A549 (cell line): ENCODE measurements around the gene DSCAML1. TPM values are rescaled to one million over a fixed set of nuclear protein-coding genes. Genes with fewer than 3 reads are reported as not detected.

ENCODE experiments used
- ATAC-seq, 2 experiments: fragments of 200-7000 bp in 1 of 2; fragments of >200 bp in 1 of 2; cut with Nextera tagmentation in 1 of 2; cut with Tn5 transposase in 1 of 2; 3 replicates each; pipeline versions ENCODE4 v1.8.0 to v1.9.1; 2018 to 2020; ENCODE audit warnings: mild to moderate bottlenecking in 1 of 2, moderate library complexity in 1 of 2
- CTCF ChIA-PET: fragments of 300-600 bp; sonication (Branson Sonifier 250); formaldehyde crosslinking; extraction: SDS; loops from one replicate; lab custom pipeline; 2021; ENCODE audit warnings: antibody characterized with exemption, inconsistent platforms; lab: Yijun Ruan, JAX
- POLR2A ChIA-PET: fragments of 350-600 bp; formaldehyde crosslinking; extraction: SDS; loops from one replicate; lab custom pipeline; 2021; ENCODE audit warnings: antibody characterized with exemption, inconsistent platforms; lab: Yijun Ruan, JAX
- DNase-seq, 2 experiments: peaks; one replicate each; pipeline versions ENCODE4 v3.0.0 to v3.0.0-alpha.2; 2011 to 2016; ENCODE audit warnings: low read depth in 1 of 2, low spot score in 1 of 2
- FAIRE-seq: peaks from 2 replicates; lab custom pipeline; 2011; peaks lifted over from hg19 to GRCh38; lab: Jason Lieb, UNC
- H3K27ac ChIP-seq, 2 experiments: fragments of >200 bp; sonication (Bioruptor Twin); formaldehyde crosslinking; 3 replicates each; pipeline ENCODE4 v1.5.1; 2016 to 2017
- H3K4me1 ChIP-seq: fragments of >200 bp; sonication (Bioruptor Twin); formaldehyde crosslinking; 3 replicates; pipeline ENCODE4 v1.6.1; 2016
- H3K4me2 ChIP-seq: fragments of >200 bp; sonication (Bioruptor Twin); formaldehyde crosslinking; 3 replicates; pipeline ENCODE4 v1.6.1; 2016
- H3K4me3 ChIP-seq: fragments of >200 bp; sonication (Bioruptor Twin); formaldehyde crosslinking; 3 replicates; pipeline ENCODE4 v1.5.1; 2016
- H3K9me3 ChIP-seq: fragments of >200 bp; sonication (Bioruptor Twin); formaldehyde crosslinking; 3 replicates; pipeline ENCODE4 v1.6.1; 2016
- BHLHE40 ChIP-seq: IDR thresholded peaks from 2 replicates; pipeline ENCODE4 v1.6.1; 2012; ENCODE audit warnings: low read depth, low read length, inconsistent platforms
- CHD2 ChIP-seq: fragments of 150-350 bp; IDR thresholded peaks from 2 replicates; pipeline ENCODE4 v1.6.1; 2014; ENCODE audit warnings: low read length; ENCODE audit not compliant: partially characterized antibody
- EP300 ChIP-seq, 2 experiments: fragments of >200 bp; sonication (Bioruptor Twin); formaldehyde crosslinking; IDR thresholded peaks; 2 replicates in 1 of 2; 3 replicates in 1 of 2; pipeline ENCODE4 v1.6.1; 2016 to 2017
- FOSB ChIP-seq: fragments of 250-450 bp; sonication (Bioruptor Pico); IDR thresholded peaks from 2 replicates; pipeline ENCODE4 v1.5.0; 2020; ENCODE audit warnings: mild to moderate bottlenecking, moderate library complexity
- HDAC2 ChIP-seq: fragments of 200-600 bp; sonication (generic); IDR thresholded peaks from 2 replicates; pipeline ENCODE4 v1.6.1; 2016
- HES2 ChIP-seq: fragments of >200 bp; sonication (Bioruptor Twin); formaldehyde crosslinking; IDR thresholded peaks from 2 replicates; pipeline ENCODE4 v1.6.1; 2016
- HEYL ChIP-seq: fragments of 250-450 bp; sonication (Bioruptor Pico); IDR thresholded peaks from 2 replicates; pipeline ENCODE4 v1.8.0; 2021; ENCODE audit warnings: mild to moderate bottlenecking, moderate library complexity
- HOXA7 ChIP-seq: fragments of 250-450 bp; sonication (Bioruptor Pico); IDR thresholded peaks from 2 replicates; pipeline ENCODE4 v1.5.0; 2020; ENCODE audit warnings: mild to moderate bottlenecking, moderate library complexity
- JUNB ChIP-seq: fragments of >200 bp; sonication (Bioruptor Twin); formaldehyde crosslinking; IDR thresholded peaks from 2 replicates; pipeline ENCODE4 v1.6.1; 2016
- KDM1A ChIP-seq: fragments of 200-600 bp; sonication (generic); IDR thresholded peaks from 2 replicates; pipeline ENCODE4 v1.6.1; 2016; ENCODE audit warnings: low read depth, mild to moderate bottlenecking
- NFE2L2 ChIP-seq: fragments of 150-350 bp; conservative IDR thresholded peaks from 2 replicates; pipeline ENCODE4 v1.6.1; 2014; ENCODE audit warnings: low read length
- NR3C1 ChIP-seq: fragments of >200 bp; sonication (Bioruptor Twin); formaldehyde crosslinking; IDR thresholded peaks from 3 replicates; pipeline ENCODE4 v1.6.1; 2017
- POLR2A ChIP-seq: IDR thresholded peaks from 2 replicates; pipeline ENCODE4 v1.6.1; 2012; ENCODE audit warnings: mild to moderate bottlenecking, low read length
- POLR2AphosphoS2 ChIP-seq: conservative IDR thresholded peaks from 2 replicates; pipeline ENCODE4 v1.6.1; 2012; ENCODE audit warnings: low read length, improper control_type of control experiment, inconsistent platforms
- RCOR1 ChIP-seq: fragments of 150-350 bp; IDR thresholded peaks from 2 replicates; pipeline ENCODE4 v1.6.1; 2014; ENCODE audit warnings: antibody characterized with exemption, low read length, low read depth
- REST ChIP-seq: fragments of 200-600 bp; sonication (generic); IDR thresholded peaks from 2 replicates; pipeline ENCODE4 v1.6.1; 2016; ENCODE audit warnings: antibody characterized with exemption, mild to moderate bottlenecking, moderate library complexity
- TP53 ChIP-seq: fragments of 250-450 bp; sonication (Bioruptor Pico); IDR thresholded peaks from 2 replicates; pipeline ENCODE4 v1.5.0; 2021; ENCODE audit warnings: mild to moderate bottlenecking, moderate library complexity
- ZC3H11A ChIP-seq: fragments of 450-650 bp; IDR thresholded peaks from 2 replicates; pipeline ENCODE4 v1.6.1; 2014; ENCODE audit warnings: antibody characterized with exemption, mild to moderate bottlenecking
- ZNF302 ChIP-seq: fragments of 250-450 bp; sonication (Bioruptor Pico); IDR thresholded peaks from 2 replicates; pipeline ENCODE4 v1.9.0; 2021; ENCODE audit warnings: inconsistent platforms, mild to moderate bottlenecking, moderate library complexity
- WGBS: methylation state at CpG from one replicate; pipeline ENCODE4 v1.1.6; 2017; ENCODE audit errors: missing lambda C conversion rate; 5-methylcytosine and 5-hydroxymethylcytosine counted together
- polyA plus RNA-seq, 4 experiments: library from polyadenylated mRNA; depleted of rRNA in 3 of 4; stranded (reverse); fragments of >200 nt; fragmentation: RNase III in 1 of 4; extraction: RNeasy Plus Mini Kit Qiagen cat#74134 plus additional on column Dnase treatment in 1 of 4; gene quantifications; 2 replicates in 3 of 4; 3 replicates in 1 of 4; pipeline ENCODE4 v1.2.3, GENCODE V29; 2011 to 2017
- TF ChIP-seq, protein P1 (sequence below): fragments of >200 bp; sonication (Bioruptor Twin); formaldehyde crosslinking; IDR thresholded peaks from 3 replicates; pipeline ENCODE4 v1.5.1; 2016
- TF ChIP-seq, protein P2 (sequence below): IDR thresholded peaks from 2 replicates; pipeline ENCODE4 v1.6.1; 2012
- TF ChIP-seq, protein P3 (sequence below): IDR thresholded peaks from 2 replicates; pipeline ENCODE4 v1.6.1; 2012

Gene DSCAML1
- polyA plus RNA-seq, 2 of the 4 experiments (the other 2 are of a cell fraction), result 0.12 to 0.31 TPM

DNA sequence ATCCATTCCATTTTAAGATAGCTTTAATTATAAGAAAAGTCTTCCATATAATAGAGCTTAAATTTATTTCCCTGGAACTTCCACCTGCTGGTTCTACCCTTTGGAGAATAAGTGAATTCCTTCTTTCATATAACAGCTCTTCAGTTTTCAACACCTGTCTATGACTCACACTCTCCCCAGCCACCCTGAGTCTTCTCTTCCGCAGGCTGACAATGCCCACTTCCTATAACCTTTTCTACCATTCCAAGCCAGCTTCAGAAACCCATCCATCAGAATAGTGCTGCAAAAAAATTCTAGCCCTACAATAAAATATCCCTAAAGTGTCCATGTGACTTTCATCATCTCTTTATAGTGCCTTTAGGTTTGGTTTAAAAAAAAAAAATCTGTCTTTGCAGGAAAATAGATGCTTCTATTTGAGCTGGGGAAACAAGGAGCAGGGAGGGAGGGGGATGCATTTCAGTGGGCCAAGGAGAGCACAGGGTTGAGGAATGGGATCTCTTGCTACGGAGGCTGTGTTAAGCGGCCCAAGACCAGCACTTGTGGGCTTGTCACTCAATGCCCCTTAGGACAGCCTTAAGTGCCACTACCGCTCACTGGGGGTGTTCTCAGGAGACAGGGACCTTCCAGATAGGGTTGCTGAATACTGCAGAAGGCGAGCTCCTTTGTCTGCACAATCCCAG is 178.6 kb downstream of the DSCAML1 start:
- ChIA-PET POLR2A (no interaction called here), CTCF (interaction anchor here (0.9 kb wide), 1 partner anchor 192 kb away, joined by 3 read pairs; no protein-coding TSS in a partner anchor)
- Histone ChIP-seq H3K9me3 (0 out of 3 replicates have a peak, but pooled peaks cover 2% of the 10 kb centered on the region), H3K4me2 (no peak overlapping the region), H3K4me3 (no peak overlapping the region), H3K27ac (no peak overlapping the region), H3K4me1 (no peaks in the 10 kb centered on the region)
- no peak for FAIRE-seq
- 68% methylated on average over 5 of the region's 5 CpGs for WGBS
- ATAC-seq, result no peak
- no peak for DNase-seq
- TF ChIP-seq POLR2AphosphoS2 (no peak), HDAC2 (no peak), HES2 (no peak), HOXA7 (CRISPR knock-in tag) (no peak), NFE2L2 (no peak), KDM1A (no peak), CHD2 (no peak), BHLHE40 (no peak), RCOR1 (no peak), JUNB (no peak), ZNF302 (CRISPR knock-in tag) (no peak), FOSB (CRISPR knock-in tag) (no peak), ZC3H11A (no peak), TP53 (CRISPR knock-in tag) (no peak), NR3C1 (no peak)
- TF ChIP-seq, protein P1, sequence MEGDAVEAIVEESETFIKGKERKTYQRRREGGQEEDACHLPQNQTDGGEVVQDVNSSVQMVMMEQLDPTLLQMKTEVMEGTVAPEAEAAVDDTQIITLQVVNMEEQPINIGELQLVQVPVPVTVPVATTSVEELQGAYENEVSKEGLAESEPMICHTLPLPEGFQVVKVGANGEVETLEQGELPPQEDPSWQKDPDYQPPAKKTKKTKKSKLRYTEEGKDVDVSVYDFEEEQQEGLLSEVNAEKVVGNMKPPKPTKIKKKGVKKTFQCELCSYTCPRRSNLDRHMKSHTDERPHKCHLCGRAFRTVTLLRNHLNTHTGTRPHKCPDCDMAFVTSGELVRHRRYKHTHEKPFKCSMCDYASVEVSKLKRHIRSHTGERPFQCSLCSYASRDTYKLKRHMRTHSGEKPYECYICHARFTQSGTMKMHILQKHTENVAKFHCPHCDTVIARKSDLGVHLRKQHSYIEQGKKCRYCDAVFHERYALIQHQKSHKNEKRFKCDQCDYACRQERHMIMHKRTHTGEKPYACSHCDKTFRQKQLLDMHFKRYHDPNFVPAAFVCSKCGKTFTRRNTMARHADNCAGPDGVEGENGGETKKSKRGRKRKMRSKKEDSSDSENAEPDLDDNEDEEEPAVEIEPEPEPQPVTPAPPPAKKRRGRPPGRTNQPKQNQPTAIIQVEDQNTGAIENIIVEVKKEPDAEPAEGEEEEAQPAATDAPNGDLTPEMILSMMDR, result no peak
- TF ChIP-seq, protein P2, sequence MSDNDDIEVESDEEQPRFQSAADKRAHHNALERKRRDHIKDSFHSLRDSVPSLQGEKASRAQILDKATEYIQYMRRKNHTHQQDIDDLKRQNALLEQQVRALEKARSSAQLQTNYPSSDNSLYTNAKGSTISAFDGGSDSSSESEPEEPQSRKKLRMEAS, result no peak

- Histone ChIP-seq H3K4me2 (no peak overlapping the region), H3K9me3 (0 out of 3 replicates have a peak, but pooled peaks cover 2% of the 10 kb centered on the region), H3K4me1 (no peaks in the 10 kb centered on the region), H3K27ac (no peak overlapping the region), H3K4me3 (no peak overlapping the region)
- ATAC-seq (no peak), FAIRE-seq (no peak), DNase-seq (no peak)
- WGBS, result 60% methylated on average over 2 of the region's 3 CpGs
- CTCF ChIA-PET, result no interaction called here
- TF ChIP-seq CHD2, result no peak
- TF ChIP-seq, protein P3, sequence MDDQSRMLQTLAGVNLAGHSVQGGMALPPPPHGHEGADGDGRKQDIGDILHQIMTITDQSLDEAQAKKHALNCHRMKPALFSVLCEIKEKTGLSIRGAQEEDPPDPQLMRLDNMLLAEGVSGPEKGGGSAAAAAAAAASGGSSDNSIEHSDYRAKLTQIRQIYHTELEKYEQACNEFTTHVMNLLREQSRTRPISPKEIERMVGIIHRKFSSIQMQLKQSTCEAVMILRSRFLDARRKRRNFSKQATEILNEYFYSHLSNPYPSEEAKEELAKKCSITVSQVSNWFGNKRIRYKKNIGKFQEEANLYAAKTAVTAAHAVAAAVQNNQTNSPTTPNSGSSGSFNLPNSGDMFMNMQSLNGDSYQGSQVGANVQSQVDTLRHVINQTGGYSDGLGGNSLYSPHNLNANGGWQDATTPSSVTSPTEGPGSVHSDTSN, result no peak
- POLR2A ChIA-PET, result no interaction called here
Observed at GRCh38 chr11:117616979-117617378, 180.0 kb downstream of the DSCAML1 start.

- ChIA-PET POLR2A (no interaction called here), CTCF (interaction anchor here (1.8 kb wide), 1 partner anchor 10 kb away, joined by 7 read pairs; no protein-coding TSS in a partner anchor)
- Histone ChIP-seq H3K4me1 (peaks cover 12% of the 10 kb centered on the region; the same call in 2 of the 3 replicates), H3K4me2 (no peak overlapping the region), H3K4me3 (no peak overlapping the region), H3K27ac (no peak overlapping the region), H3K9me3 (no peaks in the 10 kb centered on the region)
- DNase-seq (no peak), ATAC-seq (peak in 1 of 2 experiments; percentile 55; a peak in 2 of 6 replicates), FAIRE-seq (no peak)
- WGBS, result 82% methylated on average over 2 of the region's 3 CpGs
- TF ChIP-seq HEYL (CRISPR knock-in tag) (no peak), HDAC2 (no peak), HOXA7 (CRISPR knock-in tag) (no peak), POLR2A (no peak), REST (no peak), EP300 (IDR thresholded peaks at IDR 0.05) (no peak)
Observed at GRCh38 chr11:117614728-117615127, 182.3 kb downstream of the DSCAML1 start.
